Endothelial cell of umbilical vein (primary cell): ENCODE data around the gene STOML1. TPM values are rescaled to one million over a fixed set of nuclear protein-coding genes. Genes with fewer than 3 reads are reported as not detected.
"Not testable (repeated sequence)": the region's sequence is repeated elsewhere in the genome, so short reads cannot be mapped to it uniquely, and the experiment has no call there.

Experiments
- BruUV-seq: library from RNA; stranded (reverse); fragments of 400-500 nt; replicated peaks from 2 replicates; lab custom pipeline; 2021; lab: Mats Ljungman, UMichigan
- CTCF ChIA-PET: fragments of 300-600, 350-600 bp; sonication (Branson Sonifier 250); formaldehyde crosslinking; loops from one replicate; lab custom pipeline; 2021; ENCODE audit warnings: antibody characterized with exemption, inconsistent platforms; lab: Charles Lee
- POLR2A ChIA-PET: fragments of 300-600, 350-600 bp; sonication (Branson Sonifier 250); formaldehyde crosslinking; loops from one replicate; lab custom pipeline; 2021; ENCODE audit warnings: antibody characterized with exemption, inconsistent platforms; lab: Charles Lee
- DNase-seq: peaks from one replicate; pipeline ENCODE4 v3.0.0-alpha.2; 2011; ENCODE audit warnings: low read depth, low spot score
- FAIRE-seq: peaks from 2 replicates; lab custom pipeline; 2011; peaks lifted over from hg19 to GRCh38; lab: Jason Lieb, UNC
- H2AFZ ChIP-seq: 2 replicates; pipeline ENCODE4 v1.6.0; 2012; ENCODE audit warnings: low read depth, low read length, control low read depth, inconsistent platforms
- H3K27ac ChIP-seq: 2 replicates; pipeline ENCODE4 v1.5.1; 2011; ENCODE audit warnings: low read depth, mild to moderate bottlenecking, control low read depth, low read length, moderate library complexity; ENCODE audit not compliant: insufficient read depth
- H3K27me3 ChIP-seq, 2 experiments: 2 replicates each; pipeline versions ENCODE4 v1.6.0 to v1.6.1; 2011; ENCODE audit warnings: low read length in 2 of 2, mixed read lengths in 1 of 2; ENCODE audit not compliant: control insufficient read depth in 2 of 2, insufficient read depth in 2 of 2
- H3K36me3 ChIP-seq, 2 experiments: 2 replicates in 1 of 2; 3 replicates in 1 of 2; pipeline ENCODE4 v1.5.1; 2011; ENCODE audit warnings: low read length in 2 of 2, mild to moderate bottlenecking in 1 of 2, moderate library complexity in 1 of 2; ENCODE audit not compliant: control insufficient read depth in 2 of 2, insufficient read depth in 2 of 2; ENCODE audit errors: extremely low read depth in 1 of 2
- H3K4me1 ChIP-seq: 3 replicates; pipeline ENCODE4 v1.5.1; 2011; ENCODE audit warnings: mild to moderate bottlenecking, low read length; ENCODE audit not compliant: control insufficient read depth, insufficient read depth; ENCODE audit errors: extremely low read depth
- H3K4me2 ChIP-seq: 2 replicates; pipeline ENCODE4 v1.6.1; 2011; ENCODE audit warnings: low read length, control low read depth, mixed read lengths; ENCODE audit not compliant: insufficient read depth
- H3K4me3 ChIP-seq, 3 experiments: fragments of 200-600 bp in 1 of 3; sonication (generic), shearing (Covaris generic) in 1 of 3; replicated peaks in 1 of 3; 2 replicates each; pipeline ENCODE4 v1.5.1; 2011 to 2016; ENCODE audit warnings: control low read depth in 3 of 3, low read length in 3 of 3, mild to moderate bottlenecking in 2 of 3, inconsistent platforms in 1 of 3, low read depth in 1 of 3, moderate library complexity in 1 of 3; ENCODE audit not compliant: insufficient read depth in 1 of 3
- H3K79me2 ChIP-seq: 2 replicates; pipeline ENCODE4 v1.6.0; 2012; ENCODE audit warnings: low read length, inconsistent platforms; ENCODE audit not compliant: control insufficient read depth, insufficient read depth
- H3K9ac ChIP-seq: replicated peaks from 2 replicates; pipeline ENCODE3; 2011; ENCODE audit warnings: low read length, control low read depth; ENCODE audit not compliant: insufficient read depth; ENCODE audit errors: extremely low read depth
- H3K9me1 ChIP-seq: replicated peaks from 3 replicates; pipeline ENCODE4 v1.6.0; 2011; ENCODE audit warnings: mild to moderate bottlenecking, low read length; ENCODE audit not compliant: control insufficient read depth, insufficient read depth; ENCODE audit errors: extremely low read depth
- H3K9me3 ChIP-seq: replicated peaks from 2 replicates; pipeline ENCODE4 v1.5.1; 2012; ENCODE audit warnings: low read length, inconsistent platforms; ENCODE audit not compliant: control insufficient read depth, insufficient read depth
- H4K20me1 ChIP-seq: replicated peaks from 2 replicates; pipeline ENCODE3; 2011; ENCODE audit warnings: mild to moderate bottlenecking, low read length; ENCODE audit not compliant: control insufficient read depth, insufficient read depth; ENCODE audit errors: extremely low read depth
- CTCF ChIP-seq, 2 donors: IDR thresholded peaks; 1 replicate in 1 of 2; 2 replicates in 1 of 2; pipeline ENCODE4 v1.5.1; 2011; ENCODE audit warnings: low read length in 2 of 2, mild to moderate bottlenecking in 2 of 2, moderate library complexity in 2 of 2, control low read depth in 1 of 2, inconsistent platforms in 1 of 2, low read depth in 1 of 2; ENCODE audit not compliant: insufficient read depth in 1 of 2; ENCODE audit errors: extremely low read depth in 1 of 2
- EZH2 ChIP-seq: IDR thresholded peaks from 2 replicates; pipeline ENCODE4 v1.6.1; 2012; ENCODE audit warnings: borderline replicate concordance, low read depth, mild to moderate bottlenecking, moderate library complexity, low read length, inconsistent platforms; ENCODE audit not compliant: severe bottlenecking
- FOS ChIP-seq: IDR thresholded peaks from 2 replicates; pipeline ENCODE4 v1.6.1; 2011; ENCODE audit warnings: mild to moderate bottlenecking, low read length, moderate library complexity, borderline replicate concordance; ENCODE audit not compliant: insufficient read depth
- GATA2 ChIP-seq: IDR thresholded peaks from 2 replicates; pipeline ENCODE4 v1.7.0; 2011; ENCODE audit warnings: low read depth, mild to moderate bottlenecking, moderate library complexity, mixed read lengths, low read length; ENCODE audit not compliant: insufficient read length, insufficient read depth
- JUN ChIP-seq: IDR thresholded peaks from 2 replicates; pipeline ENCODE4 v1.6.1; 2011; ENCODE audit warnings: borderline replicate concordance, low read depth; ENCODE audit not compliant: insufficient read length, insufficient read depth
- MAX ChIP-seq: IDR thresholded peaks from 2 replicates; pipeline ENCODE4 v1.6.1; 2011; ENCODE audit not compliant: insufficient read depth, insufficient read length
- MYC ChIP-seq: IDR thresholded peaks from one replicate; pipeline ENCODE4 v1.6.1; 2011; ENCODE audit warnings: mild to moderate bottlenecking, low read depth, low read length
- POLR2A ChIP-seq: IDR thresholded peaks from 2 replicates; pipeline ENCODE4 v1.6.1; 2012; ENCODE audit warnings: low read depth, mild to moderate bottlenecking, control low read depth, low read length
- POLR2AphosphoS5 ChIP-seq: IDR thresholded peaks from 2 replicates; pipeline ENCODE4 v1.6.1; 2012; ENCODE audit warnings: low read depth, mild to moderate bottlenecking, control low read depth, low read length, moderate library complexity; ENCODE audit not compliant: insufficient read depth
- dilution Hi-C: fragments of 300-500 bp; cut with MboI; formaldehyde crosslinking; loops from one replicate; pipeline ENCODE4 v1.15.0; 2019; ENCODE audit warnings: low sequenced_read_pairs; ENCODE audit not compliant: extremely low pct_ligation_motif_present
- intact Hi-C: fragments of 100-400 bp; cut with micrococcal nuclease; formaldehyde crosslinking; loops from one replicate; pipeline ENCODE4 v1.10.0; 2022
- polyA plus RNA-seq, 4 experiments: library from polyadenylated mRNA; depleted of rRNA in 3 of 4; stranded (reverse) in 3 of 4; unstranded in 1 of 4; fragments of >200 nt; gene quantifications; 2 replicates each; pipeline versions ENCODE4 v1.2.1 to v1.2.3, GENCODE V29; 2011 to 2012; ENCODE audit warnings: missing spikeins in 1 of 4
- total RNA-seq: library from RNA; stranded (reverse); gene quantifications from 2 replicates; pipeline ENCODE4 v1.2.3, GENCODE V29; 2021

The STOML1 gene
- total and polyA plus RNA-seq, 2 donors (not counting 3 experiments of a cell fraction or from before 2014, with no cell fraction given), result 12.9 to 15.4 TPM

GRCh38 chr15:73960472-73961070 is 31.5 kb downstream of the STOML1 start:
- H3K4me2 ChIP-seq, BruUV-seq, intact Hi-C loops: not testable (repeated sequence)

GRCh38 chr15:73959801-73960200 is 32.3 kb downstream of the STOML1 start:
- Histone ChIP-seq H3K9me1 (no peaks in the 10 kb centered on the region), H3K4me1 (peaks cover 18% of the 10 kb centered on the region), H3K79me2 (no peaks in the 10 kb centered on the region), H3K27ac (no peak overlapping the region), H4K20me1 (no peaks in the 10 kb centered on the region), H3K4me3 (no peak overlapping the region), H3K4me2 (no peak overlapping the region), H3K27me3 (no peaks in the 10 kb centered on the region), H2AFZ (no peak overlapping the region), H3K9ac (no peak overlapping the region), H3K36me3 (no peaks in the 10 kb centered on the region), H3K9me3 (no peaks in the 10 kb centered on the region)
- intact Hi-C loops (no loop called here), dilution Hi-C loops (no loop called here)
- DNase-seq (no peak), FAIRE-seq (no peak)
- CTCF ChIA-PET, result interaction anchor here (0.6 to 3.4 kb wide), 4 partner anchors 9 to 77 kb away, joined by 3 to 29 read pairs (median 3); no protein-coding TSS in a partner anchor
- TF ChIP-seq GATA2 (no peak), CTCF (IDR thresholded peaks at IDR 0.05; ENCODE audit: extremely low read depth in 1 of 2, insufficient read depth in 1 of 2, low read depth in 1 of 2, low read length in 2 of 2) (no peak), POLR2AphosphoS5 (no peak), MYC (no peak), JUN (no peak), EZH2 (no peak), MAX (no peak), FOS (no peak), POLR2A (no peak)
- POLR2A ChIA-PET, result no interaction called here
- BruUV-seq, result no TSS peak

More at GRCh38 chr15:73960472-73961070, 31.5 kb downstream of the STOML1 start:
- H3K27me3 ChIP-seq, H3K9me3 ChIP-seq, POLR2A ChIA-PET, H3K36me3 ChIP-seq, FAIRE-seq, H3K9ac ChIP-seq, DNase-seq, H3K4me3 ChIP-seq, H2AFZ ChIP-seq, H3K27ac ChIP-seq, dilution Hi-C loops, H3K9me1 ChIP-seq, H3K79me2 ChIP-seq, H4K20me1 ChIP-seq: not testable (repeated sequence)
- peaks cover 18% of the 10 kb centered on the region for H3K4me1 ChIP-seq
- CTCF ChIA-PET, result interaction anchor here (1.3 to 3.4 kb wide), 4 partner anchors 9 to 87 kb away, joined by 4 to 29 read pairs (median 6); partner anchors contain the start of gene TBC1D21
